IMR-90 (cell line): ENCODE results near the gene HIVEP3. TPM values are rescaled to one million over a fixed set of nuclear protein-coding genes. Genes with fewer than 3 reads are reported as not detected.

Experiments used
- ATAC-seq: fragments of 200-7000 bp; cut with Tn5 transposase; 2 replicates; pipeline ENCODE4 v1.9.1; 2020; ENCODE audit warnings: low read depth, mild to moderate bottlenecking, moderate library complexity
- BruUV-seq: library from RNA; stranded (reverse); fragments of 400-500 nt; replicated peaks from 2 replicates; lab custom pipeline; 2021; lab: Mats Ljungman, UMichigan
- CTCF ChIA-PET: fragments of 300-600 bp; formaldehyde crosslinking; extraction: SDS; loops from one replicate; lab custom pipeline; 2021; ENCODE audit warnings: antibody characterized with exemption; lab: Yijun Ruan, JAX
- POLR2A ChIA-PET: fragments of 300-600 bp; sonication (Branson Sonifier 250); formaldehyde crosslinking; loops from one replicate; lab custom pipeline; 2022; ENCODE audit warnings: antibody characterized with exemption; ENCODE audit not compliant: unreplicated experiment; lab: Charles Lee
- DNase-seq: peaks from one replicate; pipeline ENCODE4 v3.0.0; 2013
- H2AFZ ChIP-seq: replicated peaks from 2 replicates; pipeline ENCODE3; 2013; ENCODE audit warnings: low read length, mild to moderate bottlenecking; ENCODE audit not compliant: poor library complexity
- H2AK5ac ChIP-seq: 2 replicates; pipeline ENCODE4 v1.6.1; 2013; ENCODE audit warnings: low read depth, low read length, inconsistent platforms
- H2AK9ac ChIP-seq: replicated peaks from 2 replicates; pipeline ENCODE3; 2013; ENCODE audit warnings: mild to moderate bottlenecking, low read depth, low read length, moderate library complexity; ENCODE audit not compliant: poor library complexity
- H2BK120ac ChIP-seq: 2 replicates; pipeline ENCODE4 v1.6.1; 2013; ENCODE audit warnings: low read depth, low read length, inconsistent platforms
- H2BK15ac ChIP-seq: 3 replicates; pipeline ENCODE4 v1.6.1; 2013; ENCODE audit warnings: low read depth, low read length, inconsistent platforms
- H2BK20ac ChIP-seq: 2 replicates; pipeline ENCODE4 v1.6.1; 2013; ENCODE audit warnings: low read depth, mild to moderate bottlenecking, inconsistent platforms, low read length, moderate library complexity
- H2BK5ac ChIP-seq: 2 replicates; pipeline ENCODE4 v1.6.1; 2013; ENCODE audit warnings: mild to moderate bottlenecking, low read depth, low read length, inconsistent platforms; ENCODE audit not compliant: poor library complexity, severe bottlenecking
- H3K14ac ChIP-seq: replicated peaks from 2 replicates; pipeline ENCODE4 v1.6.1; 2013; ENCODE audit warnings: low read depth, low read length, inconsistent platforms
- H3K18ac ChIP-seq: 2 replicates; pipeline ENCODE4 v1.6.1; 2013; ENCODE audit warnings: low read depth, low read length, control low read depth
- H3K23ac ChIP-seq: 2 replicates; pipeline ENCODE4 v1.6.1; 2013; ENCODE audit warnings: low read depth, low read length, inconsistent platforms
- H3K27ac ChIP-seq: 2 replicates; pipeline ENCODE4 v1.5.1; 2013; ENCODE audit warnings: mild to moderate bottlenecking, control low read depth, low read length; ENCODE audit not compliant: insufficient read depth
- H3K27me3 ChIP-seq: 2 replicates; pipeline ENCODE4 v1.6.1; 2013; ENCODE audit warnings: low read length; ENCODE audit not compliant: control insufficient read depth, insufficient read depth
- H3K36me3 ChIP-seq: 2 replicates; pipeline ENCODE4 v1.6.1; 2013; ENCODE audit warnings: low read length, mixed read lengths; ENCODE audit not compliant: control insufficient read depth, insufficient read depth
- H3K4ac ChIP-seq: 2 replicates; pipeline ENCODE4 v1.6.1; 2013; ENCODE audit warnings: low read depth, low read length, inconsistent platforms
- H3K4me1 ChIP-seq: 2 replicates; pipeline ENCODE4 v1.6.1; 2013; ENCODE audit warnings: low read length, mixed read lengths; ENCODE audit not compliant: control insufficient read depth, insufficient read depth
- H3K4me2 ChIP-seq: 2 replicates; pipeline ENCODE4 v1.6.1; 2013; ENCODE audit warnings: low read depth, mild to moderate bottlenecking, control low read depth, low read length, moderate library complexity
- H3K4me3 ChIP-seq: 2 replicates; pipeline ENCODE4 v1.5.1; 2013; ENCODE audit warnings: low read depth, mild to moderate bottlenecking, control low read depth, low read length, moderate library complexity; ENCODE audit not compliant: insufficient read depth
- H3K56ac ChIP-seq: 2 replicates; pipeline ENCODE4 v1.6.1; 2013; ENCODE audit warnings: low read length, inconsistent platforms; ENCODE audit not compliant: insufficient read depth; ENCODE audit errors: extremely low read depth
- H3K79me1 ChIP-seq, 2 experiments: 2 replicates each; pipeline ENCODE4 v1.6.1; 2013; ENCODE audit warnings: low read length in 2 of 2, inconsistent platforms in 1 of 2, low read depth in 1 of 2
- H3K9ac ChIP-seq: 2 replicates; pipeline ENCODE4 v1.6.1; 2013; ENCODE audit warnings: low read depth, low read length, control low read depth
- H3K9me1 ChIP-seq: 2 replicates; pipeline ENCODE4 v1.6.1; 2013; ENCODE audit warnings: low read length, inconsistent platforms; ENCODE audit not compliant: insufficient read depth
- H3K9me3 ChIP-seq: 2 replicates; pipeline ENCODE4 v1.6.1; 2013; ENCODE audit warnings: low read length; ENCODE audit not compliant: control insufficient read depth, insufficient read depth
- H4K20me1 ChIP-seq: 2 replicates; pipeline ENCODE4 v1.6.1; 2013; ENCODE audit warnings: low read length, inconsistent platforms; ENCODE audit not compliant: insufficient read depth
- H4K5ac ChIP-seq: 2 replicates; pipeline ENCODE4 v1.6.1; 2013; ENCODE audit warnings: mild to moderate bottlenecking, low read depth, low read length, control low read depth
- H4K8ac ChIP-seq, 2 experiments: 2 replicates each; pipeline ENCODE4 v1.6.1; 2013; ENCODE audit warnings: low read depth in 2 of 2, low read length in 2 of 2, control low read depth in 1 of 2, inconsistent platforms in 1 of 2
- H4K91ac ChIP-seq: 2 replicates; pipeline ENCODE4 v1.6.1; 2013; ENCODE audit warnings: low read depth, low read length, inconsistent platforms; ENCODE audit not compliant: insufficient read depth
- BHLHE40 ChIP-seq: fragments of 150-350 bp; IDR thresholded peaks from 2 replicates; pipeline ENCODE4 v1.6.1; 2016; ENCODE audit warnings: mild to moderate bottlenecking, low read depth, low read length
- CEBPB ChIP-seq: IDR thresholded peaks from 2 replicates; pipeline ENCODE4 v1.6.1; 2012; ENCODE audit warnings: low read depth, low read length, improper control_type of control experiment
- CHD1 ChIP-seq: IDR thresholded peaks from 2 replicates; pipeline ENCODE4 v1.6.1; 2012; ENCODE audit warnings: low read depth, low read length, improper control_type of control experiment
- CTCF ChIP-seq: conservative IDR thresholded peaks from 2 replicates; pipeline ENCODE4 v1.5.1; 2012; ENCODE audit warnings: mild to moderate bottlenecking, low read depth, low read length, improper control_type of control experiment
- ELK1 ChIP-seq: fragments of 150-350 bp; IDR thresholded peaks from 2 replicates; pipeline ENCODE4 v1.6.1; 2016; ENCODE audit warnings: low read depth, mild to moderate bottlenecking, low read length, moderate library complexity, borderline replicate concordance
- FOS ChIP-seq: fragments of 150-350 bp; IDR thresholded peaks from 2 replicates; pipeline ENCODE4 v1.6.1; 2016; ENCODE audit warnings: low read depth, low read length
- MAFK ChIP-seq: IDR thresholded peaks from 2 replicates; pipeline ENCODE4 v1.6.1; 2012; ENCODE audit warnings: low read depth, low read length, improper control_type of control experiment
- MAZ ChIP-seq: IDR thresholded peaks from 2 replicates; pipeline ENCODE4 v1.6.1; 2012; ENCODE audit warnings: low read depth, mild to moderate bottlenecking, low read length, improper control_type of control experiment, moderate library complexity, borderline replicate concordance
- MXI1 ChIP-seq: IDR thresholded peaks from 2 replicates; pipeline ENCODE4 v1.6.1; 2012; ENCODE audit warnings: low read depth, mild to moderate bottlenecking, low read length, moderate library complexity, borderline replicate concordance
- NFE2L2 ChIP-seq: fragments of 150-350 bp; IDR thresholded peaks from 2 replicates; pipeline ENCODE4 v1.6.1; 2016; ENCODE audit warnings: low read depth, mild to moderate bottlenecking, low read length
- POLR2A ChIP-seq: IDR thresholded peaks from 2 replicates; pipeline ENCODE4 v1.6.1; 2012; ENCODE audit warnings: mild to moderate bottlenecking, low read depth, low read length
- RAD21 ChIP-seq: IDR thresholded peaks from 2 replicates; pipeline ENCODE4 v1.6.1; 2012; ENCODE audit warnings: low read length, improper control_type of control experiment
- RFX5 ChIP-seq: IDR thresholded peaks from 2 replicates; pipeline ENCODE4 v1.8.0; 2012; ENCODE audit warnings: low read depth, mild to moderate bottlenecking, low read length, moderate library complexity
- SMC3 ChIP-seq: fragments of 150-350 bp; IDR thresholded peaks from 2 replicates; pipeline ENCODE4 v1.6.1; 2016; ENCODE audit warnings: low read depth, mild to moderate bottlenecking, antibody characterized with exemption, low read length, moderate library complexity
- USF2 ChIP-seq: fragments of 150-350 bp; IDR thresholded peaks from 2 replicates; pipeline ENCODE4 v1.6.1; 2017; ENCODE audit warnings: mild to moderate bottlenecking, antibody characterized with exemption, low read length, low read depth
- WGBS, 2 experiments: methylation state at CpG; one replicate each; pipeline versions ENCODE4 v1.1.5 to v1.1.7; 2013; ENCODE audit warnings: missing lambda C conversion rate in 2 of 2; ENCODE audit not compliant: insufficient read length in 1 of 2; ENCODE audit errors: extremely low coverage in 2 of 2; 5-methylcytosine and 5-hydroxymethylcytosine counted together
- dilution Hi-C: fragments of 300-500 bp; cut with HindIII; formaldehyde crosslinking; loops from one replicate; pipeline ENCODE4 v1.14.3; 2018; ENCODE audit warnings: low sequenced_read_pairs; ENCODE audit not compliant: unreplicated experiment
- in situ Hi-C: fragments of 300-500 bp; cut with MboI; formaldehyde crosslinking; loops from 3 replicates; pipeline ENCODE4 v1.14.3; 2019; ENCODE audit warnings: low sequenced_read_pairs, inconsistent platforms, mixed read lengths
- intact Hi-C: fragments of 100-400 bp; cut with micrococcal nuclease; formaldehyde crosslinking; loops from 2 replicates; pipeline ENCODE4 v1.10.0; 2022
- polyA plus RNA-seq, 3 experiments: library from polyadenylated mRNA; depleted of rRNA; stranded (reverse); fragments of >200 nt; gene quantifications; 2 replicates each; pipeline ENCODE4 v1.2.3, GENCODE V29; 2012; ENCODE audit warnings: low replicate concordance in 1 of 3
- total RNA-seq: library from RNA; depleted of rRNA; stranded (reverse); fragments of >200 nt; gene quantifications from 2 replicates; pipeline ENCODE4 v1.2.3, GENCODE V29; 2012

Gene HIVEP3
- total and polyA plus RNA-seq, 2 of the 4 experiments (the other 2 are of a cell fraction) = 1.4 to 4.0 TPM

GRCh38 chr1:41679531-41679930 lies 239.2 kb downstream of the HIVEP3 start:
- Histone ChIP-seq H3K9ac (no peak overlapping the region), H3K4me1 (peaks cover 22% of the 10 kb centered on the region), H3K4me3 (no peak overlapping the region), H3K23ac (no peak overlapping the region), H2AK5ac (peak overlapping the region; percentile 65), H2AK9ac (peak overlapping the region; percentile 77), H3K4ac (peak overlapping the region; percentile 85), H2BK120ac (peak overlapping the region; percentile 82; the same call in 1 of the 2 replicates), H2BK5ac (no peak overlapping the region), H4K20me1 (no peaks in the 10 kb centered on the region), H3K79me1 (no peaks in the 10 kb centered on the region), H3K27me3 (no peaks in the 10 kb centered on the region), H3K27ac (no peak overlapping the region), H2AFZ (peak overlapping the region; percentile 43), H2BK15ac (peak overlapping the region; percentile 69; the same call in 1 of the 3 replicates), H2BK20ac (no peak overlapping the region), H4K5ac (no peak overlapping the region), H3K4me2 (no peak overlapping the region), H3K9me1 (peaks cover 39% of the 10 kb centered on the region), H3K14ac (no peak overlapping the region), H3K36me3 (no peaks in the 10 kb centered on the region), H3K56ac (no peak overlapping the region), H4K91ac (peak overlapping the region; percentile 65; the same call in 1 of the 2 replicates), H3K18ac (no peak overlapping the region), H3K9me3 (no peaks in the 10 kb centered on the region), H4K8ac (no peak overlapping the region)
- ATAC-seq (no peak), DNase-seq (no peak)
- in situ Hi-C loops = no loop called here
- intact Hi-C loops = no loop called here
- POLR2A ChIA-PET = no interaction called here
- CTCF ChIA-PET = no interaction called here
- BruUV-seq = no TSS peak
- WGBS, 2 experiments = no CpG with 5 or more reads among the region's 1 CpG
- TF ChIP-seq BHLHE40 = no peak
- no peak for TF ChIP-seq CEBPB
- no peak for TF ChIP-seq FOS
- TF ChIP-seq CHD1 = no peak
- TF ChIP-seq POLR2A = no peak
- no peak for TF ChIP-seq RAD21
- no peak for TF ChIP-seq ELK1
- no peak for TF ChIP-seq MAZ
- no peak for TF ChIP-seq RFX5
- no peak for TF ChIP-seq MAFK
- TF ChIP-seq SMC3 = no peak
- TF ChIP-seq NFE2L2 = no peak
- TF ChIP-seq USF2 = no peak
- TF ChIP-seq CTCF = no peak
- no peak for TF ChIP-seq MXI1
- dilution Hi-C loops = no loop called here
